K562 (cell line): Measurements from ENCODE around the gene ST6GALNAC2. TPM values are rescaled to one million over a fixed set of nuclear protein-coding genes. Genes with fewer than 3 reads are reported as not detected.

Experiments
- BRCA1 ChIP-seq, 2 experiments: fragments of 450-650 bp in 1 of 2; sonication (generic) in 1 of 2; formaldehyde crosslinking in 1 of 2; IDR thresholded peaks; 2 replicates each; pipeline versions ENCODE4 v1.5.0 to v1.6.1; 2017 to 2020; ENCODE audit warnings: mild to moderate bottlenecking in 1 of 2, missing genetic modification reagents in 1 of 2
- CC2D1A ChIP-seq: fragments of 450-650 bp; IDR thresholded peaks from 2 replicates; pipeline ENCODE4 v1.6.1; 2017; ENCODE audit warnings: mild to moderate bottlenecking
- CEBPG ChIP-seq, 3 experiments: fragments of 200-800 bp in 1 of 3; sonication (Bioruptor generic) in 1 of 3; sonication (generic) in 1 of 3; formaldehyde crosslinking in 1 of 3; IDR thresholded peaks in 2 of 3; conservative IDR thresholded peaks in 1 of 3; 2 replicates each; pipeline versions ENCODE4 v1.6.1 to v1.8.0; 2016 to 2022; ENCODE audit warnings: missing compliant biosample characterization in 2 of 3, missing genetic modification characterization in 2 of 3, mild to moderate bottlenecking in 1 of 3, missing genetic modification reagents in 1 of 3
- DPF2 ChIP-seq: fragments of 450-650 bp; IDR thresholded peaks from 2 replicates; pipeline ENCODE4 v1.6.1; 2016
- HIVEP1 ChIP-seq: fragments of 250-450 bp; sonication (Bioruptor Pico); IDR thresholded peaks from 2 replicates; pipeline ENCODE4 v1.4.0; 2020; ENCODE audit warnings: mild to moderate bottlenecking
- ILF3 ChIP-seq: fragments of 450-650 bp; IDR thresholded peaks from 2 replicates; pipeline ENCODE4 v1.6.1; 2018; ENCODE audit warnings: antibody characterized with exemption, mild to moderate bottlenecking, moderate library complexity, borderline replicate concordance
- JUN ChIP-seq, 2 experiments: sonication (generic) in 1 of 2; formaldehyde crosslinking in 1 of 2; IDR thresholded peaks; 2 replicates each; pipeline versions ENCODE4 v1.6.1 to v1.8.0; 2012 to 2022; ENCODE audit warnings: borderline replicate concordance in 2 of 2, mild to moderate bottlenecking in 2 of 2, improper control_type of control experiment in 1 of 2, low read depth in 1 of 2, low read length in 1 of 2, missing genetic modification reagents in 1 of 2
- KLF13 ChIP-seq: fragments of 450-650 bp; IDR thresholded peaks from 2 replicates; pipeline ENCODE4 v1.6.1; 2016; ENCODE audit warnings: missing genetic modification characterization, low read depth, mild to moderate bottlenecking, missing compliant biosample characterization, moderate library complexity, borderline replicate concordance
- NFIC ChIP-seq: fragments of 450-650 bp; IDR thresholded peaks from 2 replicates; pipeline ENCODE4 v1.6.1; 2017; ENCODE audit warnings: mild to moderate bottlenecking, inconsistent platforms
- NR4A1 ChIP-seq, 2 experiments: fragments of 250-450 bp in 1 of 2; fragments of 450-650 bp in 1 of 2; sonication (Bioruptor Pico) in 1 of 2; IDR thresholded peaks; 2 replicates each; pipeline versions ENCODE4 v1.4.0 to v1.6.1; 2016 to 2020; ENCODE audit warnings: mild to moderate bottlenecking in 2 of 2, missing compliant biosample characterization in 1 of 2, missing genetic modification characterization in 1 of 2, moderate library complexity in 1 of 2
- ZKSCAN1 ChIP-seq: fragments of 150-350 bp; IDR thresholded peaks from 2 replicates; pipeline ENCODE4 v1.6.1; 2016; ENCODE audit warnings: low read depth, low read length
- polyA plus RNA-seq, 8 experiments: library from polyadenylated mRNA; depleted of rRNA in 4 of 8; stranded (reverse) in 5 of 8; unstranded in 3 of 8; fragments of >200 nt; fragmentation: Nextera tagmentation in 2 of 8; fragmentation: Illumina TruSeq in 1 of 8; extraction: Ambion mirVana in 2 of 8; extraction: Trizol in 1 of 8; gene quantifications; 2 replicates each; pipeline versions ENCODE4 v1.2.1 to v1.2.3, GENCODE V29; 2011 to 2014; ENCODE audit warnings: inconsistent platforms in 1 of 8, missing spikeins in 1 of 8
- total RNA-seq, 7 experiments: library from RNA; depleted of rRNA in 6 of 7; stranded (reverse); fragments of >200 nt in 6 of 7; fragmentation: Illumina TruSeq in 2 of 7; extraction: Trizol in 2 of 7; gene quantifications; 2 replicates each; pipeline versions ENCODE4 v1.2.1 to v1.2.3, GENCODE V29; 2011 to 2021; ENCODE audit warnings: low replicate concordance in 1 of 7
- TF ChIP-seq, protein P1 (sequence below), 2 experiments: fragments of 450-650 bp; IDR thresholded peaks; 2 replicates each; pipeline ENCODE4 v1.6.1; 2018; ENCODE audit warnings: mild to moderate bottlenecking in 2 of 2, low read depth in 1 of 2; ENCODE audit not compliant: partially characterized antibody in 2 of 2
- TF ChIP-seq, protein P2 (sequence below), 2 experiments: IDR thresholded peaks; 2 replicates each; pipeline ENCODE4 v1.6.1; 2011; ENCODE audit warnings: borderline replicate concordance in 1 of 2, control low read depth in 1 of 2, low read depth in 1 of 2, low read length in 1 of 2, mild to moderate bottlenecking in 1 of 2, mixed read lengths in 1 of 2, moderate library complexity in 1 of 2; ENCODE audit not compliant: insufficient read depth in 1 of 2, insufficient read length in 1 of 2, poor library complexity in 1 of 2, severe bottlenecking in 1 of 2; ENCODE audit errors: extremely low read depth in 1 of 2
- TF ChIP-seq, protein P3 (sequence below): fragments of 250-450 bp; sonication (Bioruptor Pico); IDR thresholded peaks from 2 replicates; pipeline ENCODE4 v1.5.0; 2021
- TF ChIP-seq, protein P4 (sequence below): fragments of 250-450 bp; sonication (Bioruptor Pico); IDR thresholded peaks from 2 replicates; pipeline ENCODE4 v1.9.0; 2021; ENCODE audit warnings: mild to moderate bottlenecking, inconsistent platforms
- TF ChIP-seq, protein P5 (sequence below): sonication (generic); formaldehyde crosslinking; IDR thresholded peaks from 2 replicates; pipeline ENCODE4 v1.9.0; 2022; ENCODE audit warnings: mild to moderate bottlenecking, missing genetic modification reagents

ST6GALNAC2 gene
- total and polyA plus RNA-seq, 9 of the 15 experiments (the other 6 are each of a cell fraction or from before 2014, with no cell fraction given) = 0.18 TPM; not detected in 8

DNA sequence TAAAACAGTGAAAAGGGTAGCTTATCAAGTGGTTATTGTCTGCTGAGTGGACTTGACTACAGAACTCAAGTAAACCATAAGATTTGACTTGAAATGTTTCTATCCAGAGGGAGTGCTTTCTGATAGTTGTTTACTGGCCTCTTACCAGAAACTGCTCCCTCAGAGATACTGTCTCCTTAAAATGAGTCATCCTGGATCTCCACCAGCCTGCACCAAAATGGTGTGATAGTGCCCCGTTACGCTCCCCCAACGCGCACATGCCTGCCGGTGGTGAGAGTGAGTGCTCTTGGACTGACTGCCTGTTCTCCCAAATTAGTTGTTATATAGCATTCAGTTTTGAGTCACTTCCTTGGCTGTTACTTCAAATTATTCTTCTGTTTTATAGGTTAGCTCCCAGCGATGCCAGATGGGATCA is 22.9 kb downstream of the ST6GALNAC2 start (continued):
- TF ChIP-seq, protein P1, sequence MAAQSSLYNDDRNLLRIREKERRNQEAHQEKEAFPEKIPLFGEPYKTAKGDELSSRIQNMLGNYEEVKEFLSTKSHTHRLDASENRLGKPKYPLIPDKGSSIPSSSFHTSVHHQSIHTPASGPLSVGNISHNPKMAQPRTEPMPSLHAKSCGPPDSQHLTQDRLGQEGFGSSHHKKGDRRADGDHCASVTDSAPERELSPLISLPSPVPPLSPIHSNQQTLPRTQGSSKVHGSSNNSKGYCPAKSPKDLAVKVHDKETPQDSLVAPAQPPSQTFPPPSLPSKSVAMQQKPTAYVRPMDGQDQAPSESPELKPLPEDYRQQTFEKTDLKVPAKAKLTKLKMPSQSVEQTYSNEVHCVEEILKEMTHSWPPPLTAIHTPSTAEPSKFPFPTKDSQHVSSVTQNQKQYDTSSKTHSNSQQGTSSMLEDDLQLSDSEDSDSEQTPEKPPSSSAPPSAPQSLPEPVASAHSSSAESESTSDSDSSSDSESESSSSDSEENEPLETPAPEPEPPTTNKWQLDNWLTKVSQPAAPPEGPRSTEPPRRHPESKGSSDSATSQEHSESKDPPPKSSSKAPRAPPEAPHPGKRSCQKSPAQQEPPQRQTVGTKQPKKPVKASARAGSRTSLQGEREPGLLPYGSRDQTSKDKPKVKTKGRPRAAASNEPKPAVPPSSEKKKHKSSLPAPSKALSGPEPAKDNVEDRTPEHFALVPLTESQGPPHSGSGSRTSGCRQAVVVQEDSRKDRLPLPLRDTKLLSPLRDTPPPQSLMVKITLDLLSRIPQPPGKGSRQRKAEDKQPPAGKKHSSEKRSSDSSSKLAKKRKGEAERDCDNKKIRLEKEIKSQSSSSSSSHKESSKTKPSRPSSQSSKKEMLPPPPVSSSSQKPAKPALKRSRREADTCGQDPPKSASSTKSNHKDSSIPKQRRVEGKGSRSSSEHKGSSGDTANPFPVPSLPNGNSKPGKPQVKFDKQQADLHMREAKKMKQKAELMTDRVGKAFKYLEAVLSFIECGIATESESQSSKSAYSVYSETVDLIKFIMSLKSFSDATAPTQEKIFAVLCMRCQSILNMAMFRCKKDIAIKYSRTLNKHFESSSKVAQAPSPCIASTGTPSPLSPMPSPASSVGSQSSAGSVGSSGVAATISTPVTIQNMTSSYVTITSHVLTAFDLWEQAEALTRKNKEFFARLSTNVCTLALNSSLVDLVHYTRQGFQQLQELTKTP (IDR thresholded peaks at IDR 0.05; ENCODE audit: low read depth in 1 of 2, partially characterized antibody in 2 of 2) = no peak
- TF ChIP-seq KLF13 = no peak
- no peak for TF ChIP-seq NR4A1 (CRISPR knock-in tag; IDR thresholded peaks at IDR 0.05)
- no peak for TF ChIP-seq NR4A1 (tag; IDR thresholded peaks at IDR 0.05)
- TF ChIP-seq JUN (IDR thresholded peaks at IDR 0.05; ENCODE audit: borderline replicate concordance, low read depth, low read length) = peak; percentile 88
- TF ChIP-seq JUN (CRISPR knock-in tag; IDR thresholded peaks at IDR 0.05; ENCODE audit: borderline replicate concordance) = no peak
- TF ChIP-seq DPF2 = peak; percentile 84
- TF ChIP-seq, protein P2, sequence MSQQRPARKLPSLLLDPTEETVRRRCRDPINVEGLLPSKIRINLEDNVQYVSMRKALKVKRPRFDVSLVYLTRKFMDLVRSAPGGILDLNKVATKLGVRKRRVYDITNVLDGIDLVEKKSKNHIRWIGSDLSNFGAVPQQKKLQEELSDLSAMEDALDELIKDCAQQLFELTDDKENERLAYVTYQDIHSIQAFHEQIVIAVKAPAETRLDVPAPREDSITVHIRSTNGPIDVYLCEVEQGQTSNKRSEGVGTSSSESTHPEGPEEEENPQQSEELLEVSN (IDR thresholded peaks at IDR 0.05; ENCODE audit: borderline replicate concordance in 1 of 2, extremely low read depth in 1 of 2, insufficient read depth in 1 of 2, insufficient read length in 1 of 2, low read depth in 1 of 2, low read length in 1 of 2, poor library complexity in 1 of 2, severe bottlenecking in 1 of 2) = peak in 1 of 2 experiments; percentile 74
- no peak for TF ChIP-seq BRCA1 (IDR thresholded peaks at IDR 0.05)
- no peak for TF ChIP-seq BRCA1 (CRISPR knock-in tag; IDR thresholded peaks at IDR 0.05)
- TF ChIP-seq, protein P3, sequence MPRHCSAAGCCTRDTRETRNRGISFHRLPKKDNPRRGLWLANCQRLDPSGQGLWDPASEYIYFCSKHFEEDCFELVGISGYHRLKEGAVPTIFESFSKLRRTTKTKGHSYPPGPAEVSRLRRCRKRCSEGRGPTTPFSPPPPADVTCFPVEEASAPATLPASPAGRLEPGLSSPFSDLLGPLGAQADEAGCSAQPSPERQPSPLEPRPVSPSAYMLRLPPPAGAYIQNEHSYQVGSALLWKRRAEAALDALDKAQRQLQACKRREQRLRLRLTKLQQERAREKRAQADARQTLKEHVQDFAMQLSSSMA (CRISPR knock-in tag) = no peak
- TF ChIP-seq CC2D1A = no peak
- TF ChIP-seq, protein P4, sequence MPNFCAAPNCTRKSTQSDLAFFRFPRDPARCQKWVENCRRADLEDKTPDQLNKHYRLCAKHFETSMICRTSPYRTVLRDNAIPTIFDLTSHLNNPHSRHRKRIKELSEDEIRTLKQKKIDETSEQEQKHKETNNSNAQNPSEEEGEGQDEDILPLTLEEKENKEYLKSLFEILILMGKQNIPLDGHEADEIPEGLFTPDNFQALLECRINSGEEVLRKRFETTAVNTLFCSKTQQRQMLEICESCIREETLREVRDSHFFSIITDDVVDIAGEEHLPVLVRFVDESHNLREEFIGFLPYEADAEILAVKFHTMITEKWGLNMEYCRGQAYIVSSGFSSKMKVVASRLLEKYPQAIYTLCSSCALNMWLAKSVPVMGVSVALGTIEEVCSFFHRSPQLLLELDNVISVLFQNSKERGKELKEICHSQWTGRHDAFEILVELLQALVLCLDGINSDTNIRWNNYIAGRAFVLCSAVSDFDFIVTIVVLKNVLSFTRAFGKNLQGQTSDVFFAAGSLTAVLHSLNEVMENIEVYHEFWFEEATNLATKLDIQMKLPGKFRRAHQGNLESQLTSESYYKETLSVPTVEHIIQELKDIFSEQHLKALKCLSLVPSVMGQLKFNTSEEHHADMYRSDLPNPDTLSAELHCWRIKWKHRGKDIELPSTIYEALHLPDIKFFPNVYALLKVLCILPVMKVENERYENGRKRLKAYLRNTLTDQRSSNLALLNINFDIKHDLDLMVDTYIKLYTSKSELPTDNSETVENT (CRISPR knock-in tag) = no peak
- TF ChIP-seq CEBPG (CRISPR knock-in tag; IDR thresholded peaks at IDR 0.05) = no peak
- 0 out of 4 replicates have a peak, but pooled peaks of 1 of the 2 experiments have one; percentile 4 for TF ChIP-seq CEBPG (tag; conservative IDR thresholded peaks at IDR 0.05 in 1 of 2, IDR thresholded peaks at IDR 0.05 in 1 of 2)
- TF ChIP-seq, protein P5, sequence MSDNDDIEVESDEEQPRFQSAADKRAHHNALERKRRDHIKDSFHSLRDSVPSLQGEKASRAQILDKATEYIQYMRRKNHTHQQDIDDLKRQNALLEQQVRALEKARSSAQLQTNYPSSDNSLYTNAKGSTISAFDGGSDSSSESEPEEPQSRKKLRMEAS (CRISPR knock-in tag) = peak; percentile 72
- no peak for TF ChIP-seq HIVEP1
- peak; percentile 64; the same call in 1 of the 2 replicates for TF ChIP-seq ZKSCAN1
- peak; percentile 64 for TF ChIP-seq NFIC
- TF ChIP-seq ILF3 = peak; percentile 59; the same call in 1 of the 2 replicates
